CD4-positive, alpha-beta T cell treated with Interleukin-10 for 1 hour (primary cell): ENCODE measurements around the gene MEN1.
"Not testable (repeated sequence)": the region's sequence is repeated elsewhere in the genome, so short reads cannot be mapped to it uniquely, and the experiment has no call there.

ENCODE experiments used
- DNase-seq: peaks from one replicate; pipeline ENCODE4 v3.0.0-alpha.2; 2020

The MEN1 gene

DNA sequence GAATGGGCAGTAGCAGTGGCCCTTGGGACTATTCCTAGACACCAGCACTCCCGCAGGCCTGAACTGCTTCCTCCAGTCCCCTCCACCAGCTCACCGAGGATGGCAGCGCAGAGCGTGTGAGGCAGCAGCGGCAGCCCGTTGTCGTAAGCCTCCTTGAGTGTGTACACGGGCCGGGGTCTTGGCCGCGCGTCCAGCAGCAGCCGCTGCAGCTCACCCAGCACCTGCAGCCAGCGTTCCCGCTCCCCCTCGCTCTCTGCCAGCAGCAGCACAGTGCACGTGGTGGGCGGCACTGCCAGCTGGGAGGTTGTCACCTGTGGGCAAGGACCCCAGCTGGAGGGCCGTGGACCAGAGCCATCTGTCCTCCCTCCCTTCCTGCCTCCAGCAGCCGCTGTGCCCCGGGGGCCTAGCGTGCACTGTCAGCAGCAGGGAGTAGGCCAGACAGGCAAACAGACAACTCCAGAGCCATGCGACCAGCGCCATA is 21.1 kb upstream of the MEN1 start:
- DNase-seq = no peak

DNA sequence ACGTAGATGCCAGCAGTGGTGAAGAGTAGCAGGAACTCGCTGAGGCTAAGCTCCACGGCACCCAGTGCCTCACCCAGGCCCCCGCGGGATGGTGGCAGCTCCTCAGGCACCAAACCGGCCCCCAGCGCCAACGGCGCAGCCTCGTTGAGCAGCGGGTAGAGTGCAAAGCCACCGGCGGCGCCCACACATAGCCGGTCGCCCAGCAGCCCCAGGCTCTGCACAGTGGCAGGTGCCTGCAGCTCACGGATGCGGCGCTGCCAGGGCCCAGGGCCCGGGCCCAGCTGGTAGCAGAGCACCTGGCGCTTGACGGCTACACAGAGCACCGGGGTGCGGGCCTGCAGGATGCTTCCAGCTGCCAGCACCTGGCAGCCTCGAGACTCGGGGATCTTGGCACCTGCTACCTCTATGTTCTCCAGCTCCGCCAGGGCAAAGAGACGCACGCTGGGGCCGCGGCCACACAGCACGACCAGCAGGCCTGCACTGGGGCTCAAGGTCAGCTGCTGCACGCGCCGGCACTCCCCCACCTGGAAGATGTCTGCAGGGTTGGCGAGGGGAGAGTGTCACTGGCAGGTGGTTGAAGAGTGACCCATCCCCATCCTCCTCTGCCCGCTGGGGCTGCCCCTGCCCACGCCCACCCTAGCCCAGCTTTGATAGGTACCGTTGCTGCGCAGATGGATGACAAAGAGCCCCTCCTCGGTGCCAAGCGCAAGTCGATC is 19.3 kb upstream of the MEN1 start:
- no peak for DNase-seq

- DNase-seq = no peak
Observed at GRCh38 chr11:64827451-64827839, 17.1 kb upstream of the MEN1 start.

DNA sequence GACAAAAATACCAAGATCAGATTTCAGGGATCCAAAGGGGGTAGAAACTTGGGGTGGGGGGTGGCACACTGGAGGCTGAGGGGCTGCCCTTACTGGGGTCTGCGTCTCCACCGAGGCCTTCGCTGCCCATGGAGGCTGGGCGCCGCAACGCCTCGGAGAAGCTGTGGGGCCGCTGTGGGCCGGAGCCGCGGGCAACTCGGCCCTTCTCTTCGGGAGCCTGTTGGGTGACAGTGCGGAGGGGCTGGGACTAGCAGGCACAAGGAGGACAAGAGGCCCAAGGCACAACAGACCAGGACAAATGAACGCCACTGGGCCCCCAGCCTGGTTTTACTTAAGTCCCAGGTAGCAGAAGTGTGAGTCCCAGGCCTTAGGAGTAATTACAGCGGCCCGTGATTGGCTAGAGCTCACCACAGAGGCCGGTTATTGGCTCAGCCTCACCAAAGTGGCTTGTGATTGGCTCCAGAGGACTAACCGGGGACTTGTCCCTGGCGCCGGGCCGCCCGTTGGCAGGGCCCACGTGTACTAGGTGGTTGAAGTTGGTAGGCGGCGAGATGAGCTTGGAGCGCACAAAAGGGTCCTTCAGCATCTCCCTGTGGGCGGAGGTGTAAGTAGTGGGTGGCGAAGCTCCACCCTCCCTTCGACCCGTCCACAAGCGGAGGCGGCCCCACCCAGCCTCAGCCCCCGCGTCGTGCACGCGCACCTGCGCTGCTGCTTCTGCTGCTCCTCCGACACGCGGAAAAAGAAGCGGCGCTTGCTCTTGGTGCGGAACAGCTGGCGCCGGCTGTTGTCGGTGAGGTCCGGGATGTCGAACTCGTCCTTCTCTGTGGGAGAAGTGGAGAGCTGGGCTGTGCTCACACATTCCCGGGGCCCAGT is 16.5 kb upstream of the MEN1 start:
- DNase-seq = no peak

- no peak for DNase-seq
Observed at GRCh38 chr11:64826062-64826461, 15.7 kb upstream of the MEN1 start.

DNA sequence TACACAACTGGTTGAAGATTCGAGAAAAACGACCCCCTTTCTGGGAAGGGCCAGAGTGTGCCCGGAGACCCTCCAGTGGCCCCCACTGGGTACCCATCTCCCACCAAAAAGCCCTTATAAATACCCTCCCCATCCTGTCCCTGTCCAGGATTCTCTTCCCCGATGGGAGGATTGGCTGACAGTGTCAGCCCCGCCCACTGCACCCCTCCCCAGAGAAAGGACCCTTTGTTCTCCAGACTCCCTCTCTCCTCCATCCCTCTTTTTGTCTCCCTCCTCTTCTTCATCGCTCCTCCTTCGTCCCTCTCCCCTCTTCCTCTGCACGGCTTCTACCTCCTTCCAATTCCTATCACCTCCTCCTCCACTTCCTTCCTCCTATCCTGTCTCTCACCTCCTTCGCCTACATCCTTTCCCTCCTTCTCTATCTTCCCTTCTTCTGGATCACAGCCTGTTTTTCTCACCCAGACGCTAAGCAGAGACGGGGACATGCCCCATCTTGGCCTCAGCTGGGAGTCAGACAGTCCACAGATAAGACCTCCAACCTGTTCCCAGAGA is 13.3 kb upstream of the MEN1 start:
- DNase-seq = no peak

- no peak for DNase-seq
Observed at GRCh38 chr11:64817476-64817875, 7.1 kb upstream of the MEN1 start.

DNA sequence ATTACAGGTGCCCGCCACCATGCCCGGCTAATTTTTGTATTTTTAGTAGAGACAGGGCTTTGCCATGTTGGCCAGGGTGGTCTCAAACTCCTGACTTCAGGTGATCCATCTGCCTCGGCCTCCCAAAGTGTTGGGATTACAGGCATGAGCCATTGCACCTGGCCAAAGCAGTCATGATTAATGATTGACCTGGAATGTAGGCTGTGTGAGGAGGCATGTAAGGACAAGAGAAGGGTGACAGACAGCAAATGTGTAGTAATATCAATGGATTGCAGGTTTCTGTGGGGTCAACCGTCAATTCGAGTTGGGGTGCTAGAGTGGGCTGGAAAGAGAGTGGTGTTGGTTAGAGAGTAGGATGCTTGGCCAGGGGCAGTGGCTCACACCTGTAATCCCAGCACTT is 5.1 kb upstream of the MEN1 start:
- not testable (repeated sequence) for DNase-seq

DNA sequence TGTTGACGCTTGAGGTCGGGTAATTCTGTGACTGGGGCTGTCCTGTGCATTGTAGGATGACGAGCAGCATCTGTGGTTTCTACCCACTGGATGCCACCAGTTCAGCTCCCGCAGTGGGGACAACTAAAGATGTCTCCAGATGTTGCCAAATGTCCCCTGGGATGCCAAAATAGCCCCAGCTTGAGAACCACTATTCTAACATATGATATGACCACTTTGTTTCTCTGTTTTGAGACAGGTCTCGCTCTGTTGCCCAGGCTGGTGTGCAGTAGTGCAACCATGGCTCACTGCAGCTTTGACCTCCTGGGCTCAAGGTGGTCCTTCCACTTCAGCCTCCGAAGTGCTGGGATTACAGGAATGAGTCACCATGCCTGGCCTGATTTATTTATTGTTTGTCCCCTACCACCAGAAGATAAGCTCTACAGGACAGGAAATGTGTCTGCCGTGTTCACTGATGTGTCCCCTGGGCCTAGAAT is 4.4 kb upstream of the MEN1 start:
- DNase-seq = no peak

GRCh38 chr11:64813826-64814225 is 3.5 kb upstream of the MEN1 start:
- no peak for DNase-seq

- DNase-seq = no peak
Observed at GRCh38 chr11:64810891-64811272, 531 bp upstream of the MEN1 start.

DNA sequence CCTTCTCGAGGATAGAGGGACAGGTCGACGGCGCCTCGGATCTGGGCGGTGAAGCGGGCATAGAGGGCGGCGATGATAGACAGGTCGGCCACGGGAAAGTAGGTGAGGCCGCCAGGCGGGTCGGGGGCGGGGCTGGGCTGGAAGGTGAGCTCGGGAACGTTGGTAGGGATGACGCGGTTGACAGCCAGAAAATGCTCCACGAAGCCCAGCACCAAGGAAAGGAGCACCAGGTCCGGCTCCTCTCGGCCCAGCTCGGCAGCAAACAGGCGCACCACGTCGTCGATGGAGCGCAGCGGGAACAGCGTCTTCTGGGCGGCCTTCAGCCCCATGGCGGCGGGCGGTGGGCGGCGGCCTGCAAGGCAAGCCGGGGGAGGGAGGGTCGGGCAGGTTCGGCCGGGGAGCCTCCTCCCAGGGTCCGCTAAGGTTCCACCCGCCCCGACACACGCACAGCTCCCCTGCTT is 540 bp downstream of the MEN1 start:
- peak; percentile 12 for DNase-seq

DNA sequence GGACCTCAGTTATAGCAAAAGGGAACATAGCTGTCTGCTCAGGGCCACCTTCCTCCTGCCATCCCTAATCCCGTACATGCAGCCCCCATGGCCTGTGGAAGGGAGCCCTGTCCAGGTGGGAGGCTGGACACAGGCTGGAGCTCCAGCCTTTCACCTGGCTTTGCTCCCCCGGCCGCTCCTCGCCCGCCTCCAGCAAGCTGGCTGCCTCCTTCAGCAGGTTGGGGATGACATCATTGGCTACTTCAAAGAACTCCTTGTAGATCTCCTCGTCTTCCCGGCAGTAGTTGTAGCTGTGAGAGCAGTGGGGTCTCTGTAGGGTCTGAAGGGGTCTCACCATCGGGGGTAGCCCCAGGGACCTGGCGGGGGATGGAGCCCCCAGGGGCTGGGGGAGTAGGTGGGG is 4.9 kb downstream of the MEN1 start:
- DNase-seq = no peak

GRCh38 chr11:64804346-64805210 is 5.8 kb downstream of the MEN1 start:
- DNase-seq = no peak

DNA sequence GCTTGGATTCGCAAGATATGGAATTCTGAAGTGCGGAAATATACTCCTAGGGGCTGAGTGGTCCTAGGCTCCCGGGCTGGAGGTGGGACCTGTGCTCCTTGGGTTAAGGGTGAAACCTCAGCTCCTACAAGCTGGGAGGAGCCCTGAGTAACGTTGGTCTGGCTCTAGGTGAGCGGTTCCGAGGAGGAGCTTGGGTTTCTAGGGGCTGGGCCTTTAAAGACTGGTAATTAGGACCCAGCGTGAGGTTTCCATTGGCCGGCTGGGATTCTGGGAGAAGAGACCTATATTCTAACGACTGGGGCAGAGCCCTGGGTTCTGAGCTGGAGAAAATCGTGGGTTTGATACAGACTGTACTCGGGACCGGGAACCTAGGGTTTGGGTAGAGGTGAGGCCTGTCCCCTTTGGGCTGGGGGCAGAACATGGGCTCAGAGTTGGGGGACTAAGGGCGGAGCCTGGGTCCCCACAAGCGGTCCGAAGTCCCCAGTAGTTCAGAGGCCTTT is 6.5 kb downstream of the MEN1 start:
- DNase-seq = peak; percentile 25

DNA sequence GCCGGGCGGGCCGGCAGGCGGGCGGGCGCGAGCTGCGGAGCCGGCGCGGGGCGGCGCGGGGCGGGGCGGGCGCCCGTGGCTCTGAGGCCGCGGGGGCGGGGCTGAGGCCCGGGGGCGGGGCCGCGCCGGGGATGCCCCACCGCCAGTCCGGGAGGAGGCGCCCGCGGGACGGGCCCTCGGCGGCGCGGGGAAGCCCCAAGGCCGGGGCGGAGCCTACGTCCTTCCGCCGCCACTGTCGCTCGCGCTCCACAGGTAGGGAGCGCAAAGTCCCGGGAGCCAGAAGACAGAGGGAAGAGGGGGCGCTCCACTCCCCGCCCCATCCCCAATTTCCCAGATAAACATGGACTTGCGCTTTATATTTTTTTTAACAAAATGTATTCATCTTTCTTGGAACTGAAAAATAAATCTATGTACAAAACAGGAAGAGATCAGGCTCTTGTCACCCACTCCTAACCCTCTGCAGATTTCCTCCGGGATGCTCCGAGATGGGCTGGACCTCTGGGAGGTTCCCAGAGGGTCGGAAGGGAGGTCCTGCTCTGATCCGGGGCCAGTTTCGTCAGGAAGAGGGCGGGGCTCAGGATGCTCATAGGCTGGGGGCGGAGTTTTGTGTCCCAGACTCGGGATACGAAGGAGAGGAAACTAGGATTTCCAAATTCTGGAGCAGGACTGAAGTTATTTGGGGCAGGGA is 7.0 kb downstream of the MEN1 start, which contains the start of gene MAP4K2:
TSS of gene MAP4K2 (minus strand) at position 57 of the 688 bp plus-strand sequence. CDS start 65 bp downstream, outside the sequence.
- DNase-seq = peak; percentile 90

DNA sequence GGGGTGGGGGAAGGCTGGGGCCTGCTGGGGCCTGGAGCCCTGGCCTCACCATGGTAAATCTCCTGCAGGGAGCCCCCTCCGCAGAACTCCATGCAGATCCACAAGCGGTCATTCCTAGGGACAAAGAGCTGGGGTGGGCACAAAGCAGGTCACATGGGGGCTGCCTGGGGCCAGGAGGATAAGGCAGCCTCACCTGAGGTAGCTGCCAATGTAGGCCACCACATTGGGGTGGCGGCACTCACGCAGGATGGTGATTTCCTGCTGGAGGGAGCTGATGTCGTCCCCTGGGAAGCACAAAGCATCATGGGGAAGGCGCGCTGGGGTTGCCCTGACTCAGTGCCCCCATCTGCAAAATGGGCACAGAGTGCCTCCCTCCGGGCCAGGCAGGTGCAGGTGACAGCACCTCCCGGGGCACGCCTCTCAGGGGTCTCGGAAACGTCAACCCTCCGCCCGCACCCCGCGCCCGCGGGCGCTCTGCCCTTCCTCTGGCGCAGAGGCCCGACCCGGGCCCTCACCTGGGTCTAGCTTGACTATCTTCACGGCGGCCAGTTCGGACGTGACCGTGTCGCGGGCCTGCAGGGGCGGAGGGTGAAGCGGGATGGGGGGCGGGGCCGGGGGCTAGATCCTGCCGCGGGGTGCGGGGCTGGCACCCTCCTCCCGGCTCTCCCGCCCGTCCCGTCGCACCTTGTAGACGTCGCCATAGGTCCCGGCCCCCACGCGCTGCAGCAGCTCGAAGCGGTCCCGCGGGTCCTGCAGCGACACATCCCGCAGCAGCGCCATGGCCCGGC is 7.8 kb downstream of the MEN1 start:
- peak; percentile 46 for DNase-seq

GRCh38 chr11:64801561-64802369 is 8.6 kb downstream of the MEN1 start:
- peak; percentile 12 for DNase-seq

- DNase-seq = no peak
Observed at GRCh38 chr11:64801158-64801464, 9.2 kb downstream of the MEN1 start.
